Osteocyte (in vitro differentiated cells): ENCODE results near the gene BORCS6. TPM values are rescaled to one million over a fixed set of nuclear protein-coding genes. Genes with fewer than 3 reads are reported as not detected.
A peak's percentile ranks its signal among the peaks of the same experiment; 100 is the strongest.

Source experiments
- DNase-seq: peaks from one replicate; pipeline ENCODE4 v3.0.0; 2021; ENCODE audit warnings: mixed read lengths; ENCODE audit not compliant: unreplicated experiment; ENCODE audit errors: extremely low spot score
- H3K27ac Mint-ChIP-seq: one replicate; pipeline ENCODE4 v1.8.0; 2021; ENCODE audit warnings: mild to moderate bottlenecking, mixed read lengths; ENCODE audit not compliant: unreplicated experiment
- H3K27me3 Mint-ChIP-seq: one replicate; pipeline ENCODE4 v1.8.0; 2021; ENCODE audit warnings: mixed read lengths; ENCODE audit not compliant: unreplicated experiment
- H3K36me3 Mint-ChIP-seq: one replicate; pipeline ENCODE4 v1.8.0; 2021; ENCODE audit warnings: mixed read lengths; ENCODE audit not compliant: unreplicated experiment
- H3K4me1 Mint-ChIP-seq: one replicate; pipeline ENCODE4 v1.8.0; 2021; ENCODE audit warnings: mixed read lengths; ENCODE audit not compliant: unreplicated experiment
- H3K4me3 Mint-ChIP-seq: one replicate; pipeline ENCODE4 v1.8.0; 2021; ENCODE audit warnings: mild to moderate bottlenecking, moderate library complexity, mixed read lengths; ENCODE audit not compliant: unreplicated experiment
- H3K9me3 Mint-ChIP-seq: one replicate; pipeline ENCODE4 v1.8.0; 2021; ENCODE audit warnings: mixed read lengths; ENCODE audit not compliant: unreplicated experiment
- CTCF ChIP-seq: fragments of 200-600 bp; sonication (generic); IDR thresholded peaks from 2 replicates; pipeline ENCODE4 v1.5.0; 2021; ENCODE audit warnings: antibody characterized with exemption, mild to moderate bottlenecking, moderate library complexity
- total RNA-seq: library from RNA; stranded (reverse); gene quantifications from 2 replicates; pipeline ENCODE4 v1.2.1, GENCODE V29; 2021

The BORCS6 gene
- total RNA-seq, 1 donor from 2014 or later: 6.2 TPM

DNA sequence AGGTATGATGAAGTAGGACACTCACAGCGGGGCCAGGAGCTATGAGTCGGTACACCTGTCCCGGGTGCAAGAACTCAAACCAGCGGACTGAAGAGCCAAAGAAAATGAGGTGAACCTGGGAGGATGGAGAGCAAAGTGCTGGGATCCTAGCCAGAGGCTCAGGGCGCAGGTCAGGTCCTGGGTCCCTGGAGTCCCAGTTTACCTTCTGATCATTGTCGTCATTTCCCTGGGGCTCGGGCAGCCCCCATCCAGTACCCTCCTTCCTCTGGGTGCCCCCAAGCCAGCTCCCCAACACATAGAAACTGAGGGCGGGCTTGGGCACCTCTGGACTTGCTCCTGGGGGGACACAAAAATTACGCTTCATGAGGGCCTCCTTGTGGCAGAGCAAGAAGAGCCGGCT lies 41.7 kb upstream of the BORCS6 start:
- H3K27me3 Mint-ChIP-seq: no peaks in the 10 kb centered on the region
- TF ChIP-seq CTCF: no peak
- no peak overlapping the region for H3K27ac Mint-ChIP-seq
- no peak for DNase-seq
- peaks cover 55% of the 10 kb centered on the region for H3K36me3 Mint-ChIP-seq
- H3K9me3 Mint-ChIP-seq: no peaks in the 10 kb centered on the region
- H3K4me1 Mint-ChIP-seq: peaks cover 8% of the 10 kb centered on the region
- no peak overlapping the region for H3K4me3 Mint-ChIP-seq

DNA sequence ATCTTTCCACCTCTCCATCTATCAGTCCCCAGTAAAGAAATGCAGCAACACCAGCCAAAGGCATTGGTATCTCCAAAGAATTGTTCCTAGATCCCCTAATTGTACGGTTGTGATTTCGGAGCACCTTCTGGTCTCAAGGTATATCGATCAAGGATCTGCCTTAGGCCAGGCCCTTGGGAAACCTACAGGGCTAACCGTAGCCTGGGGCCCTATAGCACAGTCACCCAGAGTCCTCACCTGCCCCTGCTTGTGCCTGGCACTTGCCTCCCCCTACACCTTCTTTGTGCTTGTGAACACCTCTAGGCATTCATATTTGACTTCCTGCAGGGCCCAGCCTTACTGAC lies 37.2 kb upstream of the BORCS6 start:
- DNase-seq: no peak
- Mint-ChIP-seq H3K36me3 (peaks cover 25% of the 10 kb centered on the region), H3K4me1 (peaks cover 28% of the 10 kb centered on the region), H3K9me3 (no peaks in the 10 kb centered on the region), H3K27ac (peak overlapping the region; percentile 97), H3K4me3 (peak overlapping the region; percentile 78), H3K27me3 (no peaks in the 10 kb centered on the region)
- no peak for TF ChIP-seq CTCF

- H3K27ac Mint-ChIP-seq: peak overlapping the region; percentile 97
- peak; percentile 95 for DNase-seq
Observed at GRCh38 chr17:8226536-8227237, 36.7 kb upstream of the BORCS6 start.

DNA sequence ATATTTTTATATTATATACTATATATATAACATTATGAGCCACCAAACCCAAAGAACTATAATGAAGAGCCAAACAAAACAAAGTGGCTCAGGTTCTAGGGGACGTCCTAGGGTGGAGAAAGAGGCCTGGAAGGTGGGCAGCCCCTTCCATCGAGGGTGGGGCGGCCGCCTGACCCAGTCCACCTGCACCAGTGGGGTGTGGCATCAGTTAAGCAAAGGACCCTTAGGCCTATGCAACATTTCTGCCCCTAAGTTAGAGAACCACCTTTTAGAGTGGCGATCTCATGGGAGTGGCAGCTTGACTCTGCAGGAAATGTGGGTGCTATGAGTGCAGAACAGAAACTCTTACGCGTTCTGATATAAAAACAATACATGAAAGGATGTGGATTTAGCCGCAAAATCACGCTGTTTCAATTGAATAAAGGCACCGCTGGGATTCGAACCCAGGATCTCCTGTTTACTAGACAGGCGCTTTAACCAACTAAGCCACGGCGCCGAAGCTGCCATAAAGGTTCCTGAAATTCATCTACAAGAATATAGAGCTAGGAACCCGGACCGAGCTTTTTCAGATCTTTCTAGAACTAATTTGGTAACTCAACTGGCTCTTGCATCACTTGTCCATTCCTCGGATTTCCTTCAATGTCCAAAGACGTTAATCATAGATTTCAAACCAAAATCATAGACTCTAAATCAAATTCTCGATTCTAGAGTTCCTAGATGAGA lies 36.0 kb upstream of the BORCS6 start:
- Mint-ChIP-seq H3K4me3 (peak overlapping the region; percentile 78), H3K4me1 (peaks cover 28% of the 10 kb centered on the region), H3K36me3 (peaks cover 14% of the 10 kb centered on the region), H3K27me3 (no peaks in the 10 kb centered on the region), H3K9me3 (no peaks in the 10 kb centered on the region), H3K27ac (peak overlapping the region; percentile 97)
- DNase-seq: no peak
- TF ChIP-seq CTCF: no peak

More at GRCh38 chr17:8226536-8227237, 36.7 kb upstream of the BORCS6 start:
- TF ChIP-seq CTCF: no peak
- Mint-ChIP-seq H3K36me3 (peaks cover 21% of the 10 kb centered on the region), H3K9me3 (no peaks in the 10 kb centered on the region), H3K4me3 (peak overlapping the region; percentile 78), H3K4me1 (peaks cover 28% of the 10 kb centered on the region), H3K27me3 (no peaks in the 10 kb centered on the region)
